OCI-LY3 (cell line): ENCODE results near the gene PROM1.

Source experiments
- CTCF ChIP-seq: fragments of 200-600, 300-600 bp; sonication (generic); IDR thresholded peaks from 2 replicates; pipeline ENCODE4 v1.5.1; 2014; ENCODE audit warnings: antibody characterized with exemption, low read length, low read depth
- EZH2phosphoT487 ChIP-seq: fragments of 200-600 bp; shearing (Covaris generic); IDR thresholded peaks from 2 replicates; pipeline ENCODE4 v1.6.1; 2018; ENCODE audit warnings: antibody characterized with exemption, mixed run types, low read depth

DNA sequence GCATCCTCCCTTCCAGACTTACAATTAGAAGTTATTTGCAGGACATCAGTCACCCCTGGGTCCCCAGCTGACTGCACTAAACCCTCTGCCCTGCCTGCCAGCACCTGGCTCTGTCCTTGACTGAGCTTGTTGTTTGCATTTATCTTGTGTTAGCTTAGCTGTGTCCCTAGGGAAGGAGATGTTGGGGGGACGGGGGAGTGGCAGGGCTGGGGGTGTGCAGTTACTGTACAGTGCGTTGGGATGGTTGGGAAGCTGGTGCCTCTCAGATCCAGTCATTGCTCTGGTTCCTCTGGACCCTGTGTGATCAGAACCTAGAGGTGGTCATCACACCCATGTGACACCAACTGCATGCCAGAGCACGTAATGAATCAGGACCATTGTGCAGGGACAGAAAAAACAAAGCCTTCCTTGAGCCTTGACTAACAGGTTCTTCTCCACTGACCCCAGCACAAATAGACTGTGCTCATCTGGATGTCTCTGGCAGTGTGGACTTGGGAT is 32.7 kb upstream of the PROM1 start:
- TF ChIP-seq CTCF, result no peak
- TF ChIP-seq EZH2phosphoT487, result no peak
